Upper lobe of left lung (tissue), 4 donors: ENCODE data around the gene ANKS1A.

Experiments
- CTCF ChIP-seq, 6 experiments: fragments of 450-650 bp in 4 of 6; fragments of 200-600 bp in 2 of 6; sonication (generic) in 2 of 6; IDR thresholded peaks; one replicate each; pipeline ENCODE4 v1.5.1; 2016 to 2019; ENCODE audit warnings: antibody characterized with exemption in 6 of 6
- POLR2A ChIP-seq, 4 donors: fragments of 450-650 bp; IDR thresholded peaks; one replicate each; pipeline ENCODE4 v1.5.1; 2016 to 2017; ENCODE audit warnings: antibody characterized with exemption in 4 of 4, mild to moderate bottlenecking in 2 of 4

- TF ChIP-seq CTCF (IDR thresholded peaks at IDR 0.05) (no peak), POLR2A (IDR thresholded peaks at IDR 0.05) (no peak)
These were observed 181.1 kb downstream of the ANKS1A start for GRCh38 chr6:35070111-35070510.
